IMR-90 (cell line): Measurements from ENCODE around the gene CASP7. TPM values are rescaled to one million over a fixed set of nuclear protein-coding genes. Genes with fewer than 3 reads are reported as not detected.

ENCODE experiments used
- ATAC-seq: fragments of 200-7000 bp; cut with Tn5 transposase; 2 replicates; pipeline ENCODE4 v1.9.1; 2020; ENCODE audit warnings: low read depth, mild to moderate bottlenecking, moderate library complexity
- BruUV-seq: library from RNA; stranded (reverse); fragments of 400-500 nt; replicated peaks from 2 replicates; lab custom pipeline; 2021; lab: Mats Ljungman, UMichigan
- CTCF ChIA-PET: fragments of 300-600 bp; formaldehyde crosslinking; extraction: SDS; loops from one replicate; lab custom pipeline; 2021; ENCODE audit warnings: antibody characterized with exemption; lab: Yijun Ruan, JAX
- POLR2A ChIA-PET: fragments of 300-600 bp; sonication (Branson Sonifier 250); formaldehyde crosslinking; loops from one replicate; lab custom pipeline; 2022; ENCODE audit warnings: antibody characterized with exemption; ENCODE audit not compliant: unreplicated experiment; lab: Charles Lee
- DNase-seq: peaks from one replicate; pipeline ENCODE4 v3.0.0; 2013
- H2AFZ ChIP-seq: replicated peaks from 2 replicates; pipeline ENCODE3; 2013; ENCODE audit warnings: low read length, mild to moderate bottlenecking; ENCODE audit not compliant: poor library complexity
- H2AK5ac ChIP-seq: 2 replicates; pipeline ENCODE4 v1.6.1; 2013; ENCODE audit warnings: low read depth, low read length, inconsistent platforms
- H2AK9ac ChIP-seq: replicated peaks from 2 replicates; pipeline ENCODE3; 2013; ENCODE audit warnings: mild to moderate bottlenecking, low read depth, low read length, moderate library complexity; ENCODE audit not compliant: poor library complexity
- H2BK120ac ChIP-seq: 2 replicates; pipeline ENCODE4 v1.6.1; 2013; ENCODE audit warnings: low read depth, low read length, inconsistent platforms
- H2BK15ac ChIP-seq: 3 replicates; pipeline ENCODE4 v1.6.1; 2013; ENCODE audit warnings: low read depth, low read length, inconsistent platforms
- H2BK20ac ChIP-seq: 2 replicates; pipeline ENCODE4 v1.6.1; 2013; ENCODE audit warnings: low read depth, mild to moderate bottlenecking, inconsistent platforms, low read length, moderate library complexity
- H2BK5ac ChIP-seq: 2 replicates; pipeline ENCODE4 v1.6.1; 2013; ENCODE audit warnings: mild to moderate bottlenecking, low read depth, low read length, inconsistent platforms; ENCODE audit not compliant: poor library complexity, severe bottlenecking
- H3K14ac ChIP-seq: replicated peaks from 2 replicates; pipeline ENCODE4 v1.6.1; 2013; ENCODE audit warnings: low read depth, low read length, inconsistent platforms
- H3K18ac ChIP-seq: 2 replicates; pipeline ENCODE4 v1.6.1; 2013; ENCODE audit warnings: low read depth, low read length, control low read depth
- H3K23ac ChIP-seq: 2 replicates; pipeline ENCODE4 v1.6.1; 2013; ENCODE audit warnings: low read depth, low read length, inconsistent platforms
- H3K27ac ChIP-seq: 2 replicates; pipeline ENCODE4 v1.5.1; 2013; ENCODE audit warnings: mild to moderate bottlenecking, control low read depth, low read length; ENCODE audit not compliant: insufficient read depth
- H3K27me3 ChIP-seq: 2 replicates; pipeline ENCODE4 v1.6.1; 2013; ENCODE audit warnings: low read length; ENCODE audit not compliant: control insufficient read depth, insufficient read depth
- H3K36me3 ChIP-seq: 2 replicates; pipeline ENCODE4 v1.6.1; 2013; ENCODE audit warnings: low read length, mixed read lengths; ENCODE audit not compliant: control insufficient read depth, insufficient read depth
- H3K4ac ChIP-seq: 2 replicates; pipeline ENCODE4 v1.6.1; 2013; ENCODE audit warnings: low read depth, low read length, inconsistent platforms
- H3K4me1 ChIP-seq: 2 replicates; pipeline ENCODE4 v1.6.1; 2013; ENCODE audit warnings: low read length, mixed read lengths; ENCODE audit not compliant: control insufficient read depth, insufficient read depth
- H3K4me2 ChIP-seq: 2 replicates; pipeline ENCODE4 v1.6.1; 2013; ENCODE audit warnings: low read depth, mild to moderate bottlenecking, control low read depth, low read length, moderate library complexity
- H3K4me3 ChIP-seq: 2 replicates; pipeline ENCODE4 v1.5.1; 2013; ENCODE audit warnings: low read depth, mild to moderate bottlenecking, control low read depth, low read length, moderate library complexity; ENCODE audit not compliant: insufficient read depth
- H3K56ac ChIP-seq: 2 replicates; pipeline ENCODE4 v1.6.1; 2013; ENCODE audit warnings: low read length, inconsistent platforms; ENCODE audit not compliant: insufficient read depth; ENCODE audit errors: extremely low read depth
- H3K79me1 ChIP-seq, 2 experiments: 2 replicates each; pipeline ENCODE4 v1.6.1; 2013; ENCODE audit warnings: low read length in 2 of 2, inconsistent platforms in 1 of 2, low read depth in 1 of 2
- H3K9ac ChIP-seq: 2 replicates; pipeline ENCODE4 v1.6.1; 2013; ENCODE audit warnings: low read depth, low read length, control low read depth
- H3K9me1 ChIP-seq: 2 replicates; pipeline ENCODE4 v1.6.1; 2013; ENCODE audit warnings: low read length, inconsistent platforms; ENCODE audit not compliant: insufficient read depth
- H3K9me3 ChIP-seq: 2 replicates; pipeline ENCODE4 v1.6.1; 2013; ENCODE audit warnings: low read length; ENCODE audit not compliant: control insufficient read depth, insufficient read depth
- H4K20me1 ChIP-seq: 2 replicates; pipeline ENCODE4 v1.6.1; 2013; ENCODE audit warnings: low read length, inconsistent platforms; ENCODE audit not compliant: insufficient read depth
- H4K5ac ChIP-seq: 2 replicates; pipeline ENCODE4 v1.6.1; 2013; ENCODE audit warnings: mild to moderate bottlenecking, low read depth, low read length, control low read depth
- H4K8ac ChIP-seq, 2 experiments: 2 replicates each; pipeline ENCODE4 v1.6.1; 2013; ENCODE audit warnings: low read depth in 2 of 2, low read length in 2 of 2, control low read depth in 1 of 2, inconsistent platforms in 1 of 2
- H4K91ac ChIP-seq: 2 replicates; pipeline ENCODE4 v1.6.1; 2013; ENCODE audit warnings: low read depth, low read length, inconsistent platforms; ENCODE audit not compliant: insufficient read depth
- BHLHE40 ChIP-seq: fragments of 150-350 bp; IDR thresholded peaks from 2 replicates; pipeline ENCODE4 v1.6.1; 2016; ENCODE audit warnings: mild to moderate bottlenecking, low read depth, low read length
- CEBPB ChIP-seq: IDR thresholded peaks from 2 replicates; pipeline ENCODE4 v1.6.1; 2012; ENCODE audit warnings: low read depth, low read length, improper control_type of control experiment
- CHD1 ChIP-seq: IDR thresholded peaks from 2 replicates; pipeline ENCODE4 v1.6.1; 2012; ENCODE audit warnings: low read depth, low read length, improper control_type of control experiment
- FOS ChIP-seq: fragments of 150-350 bp; IDR thresholded peaks from 2 replicates; pipeline ENCODE4 v1.6.1; 2016; ENCODE audit warnings: low read depth, low read length
- MAFK ChIP-seq: IDR thresholded peaks from 2 replicates; pipeline ENCODE4 v1.6.1; 2012; ENCODE audit warnings: low read depth, low read length, improper control_type of control experiment
- MAZ ChIP-seq: IDR thresholded peaks from 2 replicates; pipeline ENCODE4 v1.6.1; 2012; ENCODE audit warnings: low read depth, mild to moderate bottlenecking, low read length, improper control_type of control experiment, moderate library complexity, borderline replicate concordance
- MXI1 ChIP-seq: IDR thresholded peaks from 2 replicates; pipeline ENCODE4 v1.6.1; 2012; ENCODE audit warnings: low read depth, mild to moderate bottlenecking, low read length, moderate library complexity, borderline replicate concordance
- POLR2A ChIP-seq: IDR thresholded peaks from 2 replicates; pipeline ENCODE4 v1.6.1; 2012; ENCODE audit warnings: mild to moderate bottlenecking, low read depth, low read length
- RAD21 ChIP-seq: IDR thresholded peaks from 2 replicates; pipeline ENCODE4 v1.6.1; 2012; ENCODE audit warnings: low read length, improper control_type of control experiment
- RCOR1 ChIP-seq: IDR thresholded peaks from 2 replicates; pipeline ENCODE4 v1.6.1; 2012; ENCODE audit warnings: mild to moderate bottlenecking, low read length, improper control_type of control experiment; ENCODE audit not compliant: insufficient replicate concordance
- RFX5 ChIP-seq: IDR thresholded peaks from 2 replicates; pipeline ENCODE4 v1.8.0; 2012; ENCODE audit warnings: low read depth, mild to moderate bottlenecking, low read length, moderate library complexity
- SMC3 ChIP-seq: fragments of 150-350 bp; IDR thresholded peaks from 2 replicates; pipeline ENCODE4 v1.6.1; 2016; ENCODE audit warnings: low read depth, mild to moderate bottlenecking, antibody characterized with exemption, low read length, moderate library complexity
- USF2 ChIP-seq: fragments of 150-350 bp; IDR thresholded peaks from 2 replicates; pipeline ENCODE4 v1.6.1; 2017; ENCODE audit warnings: mild to moderate bottlenecking, antibody characterized with exemption, low read length, low read depth
- WGBS, 2 experiments: methylation state at CpG; one replicate each; pipeline versions ENCODE4 v1.1.5 to v1.1.7; 2013; ENCODE audit warnings: missing lambda C conversion rate in 2 of 2; ENCODE audit not compliant: insufficient read length in 1 of 2; ENCODE audit errors: extremely low coverage in 2 of 2; 5-methylcytosine and 5-hydroxymethylcytosine counted together
- dilution Hi-C: fragments of 300-500 bp; cut with HindIII; formaldehyde crosslinking; loops from one replicate; pipeline ENCODE4 v1.14.3; 2018; ENCODE audit warnings: low sequenced_read_pairs; ENCODE audit not compliant: unreplicated experiment
- in situ Hi-C: fragments of 300-500 bp; cut with MboI; formaldehyde crosslinking; loops from 3 replicates; pipeline ENCODE4 v1.14.3; 2019; ENCODE audit warnings: low sequenced_read_pairs, inconsistent platforms, mixed read lengths
- intact Hi-C: fragments of 100-400 bp; cut with micrococcal nuclease; formaldehyde crosslinking; loops from 2 replicates; pipeline ENCODE4 v1.10.0; 2022
- polyA plus RNA-seq, 3 experiments: library from polyadenylated mRNA; depleted of rRNA; stranded (reverse); fragments of >200 nt; gene quantifications; 2 replicates each; pipeline ENCODE4 v1.2.3, GENCODE V29; 2012; ENCODE audit warnings: low replicate concordance in 1 of 3
- total RNA-seq: library from RNA; depleted of rRNA; stranded (reverse); fragments of >200 nt; gene quantifications from 2 replicates; pipeline ENCODE4 v1.2.3, GENCODE V29; 2012

Gene CASP7
- total and polyA plus RNA-seq, 2 of the 4 experiments (the other 2 are of a cell fraction) = 15.1 to 16.7 TPM

GRCh38 chr10:113736576-113736975 lies 56.9 kb downstream of the CASP7 start:
- intact Hi-C loops = no loop called here
- Histone ChIP-seq H3K36me3 (no peaks in the 10 kb centered on the region), H2BK120ac (no peak overlapping the region), H3K14ac (no peak overlapping the region), H3K27ac (no peak overlapping the region), H2AK9ac (no peak overlapping the region), H3K27me3 (peaks cover 1% of the 10 kb centered on the region; the same call in 1 of the 2 replicates), H3K9me3 (no peaks in the 10 kb centered on the region), H2BK5ac (no peak overlapping the region), H2AK5ac (no peak overlapping the region), H2BK20ac (no peak overlapping the region), H3K4me1 (no peaks in the 10 kb centered on the region), H3K9ac (no peak overlapping the region), H4K8ac (no peak overlapping the region), H2AFZ (no peak overlapping the region), H3K9me1 (no peaks in the 10 kb centered on the region), H3K56ac (no peak overlapping the region), H3K4ac (no peak overlapping the region), H3K23ac (no peak overlapping the region), H3K18ac (no peak overlapping the region), H4K91ac (no peak overlapping the region), H4K20me1 (no peaks in the 10 kb centered on the region), H2BK15ac (no peak overlapping the region), H3K4me2 (no peak overlapping the region), H4K5ac (no peak overlapping the region), H3K4me3 (no peak overlapping the region), H3K79me1 (no peaks in the 10 kb centered on the region)
- no peak for DNase-seq
- peak; percentile 42 for ATAC-seq
- dilution Hi-C loops = no loop called here
- ChIA-PET POLR2A (no interaction called here), CTCF (interaction anchor here (0.6 kb wide), 1 partner anchor 1392 kb away, joined by 5 read pairs; no protein-coding TSS in a partner anchor)
- TF ChIP-seq MAFK (no peak), POLR2A (no peak), MXI1 (no peak), RAD21 (no peak), CHD1 (no peak), BHLHE40 (no peak), SMC3 (no peak), USF2 (no peak), RFX5 (no peak), FOS (no peak), CEBPB (no peak), RCOR1 (no peak), MAZ (no peak)
- in situ Hi-C loops = no loop called here
- BruUV-seq = no TSS peak
- no CpG with 5 or more reads among the region's 1 CpG for WGBS, 2 experiments
